ENCODE measurements around the gene KRTAP5-8. TPM values are rescaled to one million over a fixed set of nuclear protein-coding genes. Genes with fewer than 3 reads are reported as not detected.

KRTAP5-8 gene
- total RNA-seq, 4 donors from 2014 or later, result 0.57 to 0.66 TPM; not detected in 2

- no peak for TF ChIP-seq CTCF (IDR thresholded peaks at IDR 0.05; ENCODE audit: low read depth)
Observed at GRCh38 chr11:71554996-71555395, 17.2 kb downstream of the KRTAP5-8 start.

GRCh38 chr11:71555508-71555907 lies 17.7 kb downstream of the KRTAP5-8 start:
- TF ChIP-seq CTCF (IDR thresholded peaks at IDR 0.05; ENCODE audit: low read depth), result no peak

GRCh38 chr11:71556018-71556417 lies 18.2 kb downstream of the KRTAP5-8 start:
- TF ChIP-seq CTCF (IDR thresholded peaks at IDR 0.05; ENCODE audit: low read depth), result no peak

- no peak for TF ChIP-seq CTCF (IDR thresholded peaks at IDR 0.05; ENCODE audit: low read depth)
Observed at GRCh38 chr11:71557257-71557656, 19.4 kb downstream of the KRTAP5-8 start.

- TF ChIP-seq CTCF (IDR thresholded peaks at IDR 0.05; ENCODE audit: low read depth), result no peak
Observed at GRCh38 chr11:71558996-71559395, 21.2 kb downstream of the KRTAP5-8 start.

GRCh38 chr11:71562120-71562519 lies 24.3 kb downstream of the KRTAP5-8 start:
- no peak for TF ChIP-seq CTCF (IDR thresholded peaks at IDR 0.05; ENCODE audit: low read depth)

- TF ChIP-seq CTCF (IDR thresholded peaks at IDR 0.05; ENCODE audit: low read depth), result no peak
Observed at GRCh38 chr11:71563406-71563805, 25.6 kb downstream of the KRTAP5-8 start.

Data from subcutaneous adipose tissue (tissue), 4 donors.